Stimulated activated CD8-positive, alpha-beta memory T cell treated with anti-CD3 and anti-CD28 coated beads, Interleukin-12 subunit alpha, Interleukin-12 subunit beta, amount 100 ng/mL, for 24 hours (primary cell): ENCODE measurements around the gene ZNF628.

Source experiments
- DNase-seq: peaks from one replicate; pipeline ENCODE4 v3.0.0-alpha.2; 2020; ENCODE audit errors: extremely low read depth

Gene ZNF628

DNA sequence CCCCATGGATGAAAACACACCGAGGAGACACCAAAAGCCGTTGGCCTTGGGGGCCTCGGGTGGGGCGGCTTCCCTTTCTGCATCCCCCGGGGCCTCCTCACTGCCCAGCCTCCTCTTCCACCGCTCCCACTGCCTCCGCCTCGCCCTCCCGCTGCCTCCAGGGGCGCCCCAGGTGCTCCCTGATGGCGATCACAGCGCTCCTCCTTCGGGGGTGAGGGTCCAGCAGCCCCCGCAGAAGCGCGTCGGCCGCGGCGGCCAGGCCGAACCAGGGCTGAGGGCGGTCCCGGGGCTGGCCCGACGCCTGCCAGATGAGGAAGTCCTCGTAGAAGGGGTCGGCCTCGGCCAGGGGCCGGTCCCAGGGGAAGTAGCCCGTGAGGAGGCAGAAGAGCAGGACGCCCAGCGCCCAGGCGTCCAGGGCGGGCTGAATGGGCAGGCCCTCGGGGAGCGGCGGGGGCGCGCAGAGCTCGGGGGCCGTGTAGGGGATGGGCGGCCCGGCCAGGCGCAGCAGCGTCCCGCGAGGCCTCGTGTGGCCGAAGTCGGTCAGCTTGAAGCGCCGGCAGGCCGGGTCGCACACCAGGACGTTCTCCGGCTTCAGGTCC, 53.3 kb downstream of the ZNF628 start:
- no peak for DNase-seq

DNA sequence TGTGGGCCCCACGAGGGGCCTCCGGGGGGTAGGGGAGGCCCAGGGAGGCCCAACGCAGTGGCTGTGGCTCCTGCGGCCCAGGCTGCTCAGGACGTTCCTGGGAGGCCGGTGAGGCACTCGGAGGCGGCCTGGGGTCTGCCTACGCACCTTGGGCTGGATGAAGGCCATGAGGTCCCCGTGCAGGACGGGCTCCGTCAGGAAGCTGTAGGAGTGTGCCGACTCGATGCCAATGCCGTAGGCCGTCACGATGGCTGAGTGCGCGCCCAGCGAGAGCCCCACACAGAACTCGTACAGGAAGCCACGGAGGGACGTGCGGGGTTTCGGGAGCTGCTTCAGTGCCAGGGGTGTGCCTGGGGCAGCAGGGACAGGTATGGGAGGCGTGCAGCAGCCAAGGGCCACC, 54.6 kb downstream of the ZNF628 start:
- no peak for DNase-seq
